ENCODE results near the gene ZNF587B. TPM values are rescaled to one million over a fixed set of nuclear protein-coding genes. Genes with fewer than 3 reads are reported as not detected.
A peak's percentile ranks its signal among the peaks of the same experiment; 100 is the strongest.
"Not testable (repeated sequence)": the region's sequence is repeated elsewhere in the genome, so short reads cannot be mapped to it uniquely, and the experiment has no call there.

ZNF587B gene
- 10 to 100 TPM; 16.2 to 18.4 TPM for total RNA-seq

- CTCF ChIA-PET: no interaction called here
- Mint-ChIP-seq H3K4me3 (no peak within 1 kb of the TSS), H3K27me3 (no peaks in the 10 kb centered on the region), H3K36me3 (ENCODE audit: low read depth) (peaks cover 54% of the 10 kb centered on the region), H3K9me3 (no peaks in the 10 kb centered on the region), H3K4me1 (peaks cover 10% of the 10 kb centered on the region), H3K27ac (no peak within 1 kb of the TSS)
- peak; percentile 18 for DNase-seq
- POLR2A ChIA-PET: no interaction called here
Measured at GRCh38 chr19:57830071-57830602, at the start of gene ZNF587B. TSS of gene ZNF587B (plus strand) at chr19:57830299. CDS start at chr19:57830529, 230 bp downstream.

DNA sequence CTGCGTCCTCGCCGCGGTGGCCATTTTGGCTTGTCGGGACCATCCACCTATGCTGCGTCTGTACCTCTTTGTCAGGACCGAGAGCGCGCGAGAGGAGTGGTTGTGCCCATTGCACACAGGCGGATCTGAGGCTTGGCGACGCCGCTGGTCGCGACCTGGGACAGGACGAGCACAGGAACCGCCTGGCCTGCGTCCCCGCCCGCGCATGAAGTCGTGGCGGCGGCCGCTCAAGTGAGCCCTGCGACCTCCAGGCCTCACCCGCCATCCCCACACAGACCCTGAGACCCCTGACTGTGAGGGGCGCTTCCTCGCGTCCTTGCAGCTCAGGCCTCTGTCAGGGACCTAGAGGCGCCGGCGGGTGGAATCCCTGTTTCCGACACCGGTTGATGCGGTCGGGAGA, 43.8 kb upstream of the ZNF587B start:
- Mint-ChIP-seq H3K36me3 (ENCODE audit: low read depth) (peaks cover 69% of the 10 kb centered on the region), H3K9me3 (peaks cover 41% of the 10 kb centered on the region), H3K27ac (no peak overlapping the region), H3K27me3 (no peaks in the 10 kb centered on the region), H3K4me1 (peaks cover 12% of the 10 kb centered on the region), H3K4me3 (no peak overlapping the region)
- ChIA-PET POLR2A (no interaction called here), CTCF (no interaction called here)
- DNase-seq: no peak

DNA sequence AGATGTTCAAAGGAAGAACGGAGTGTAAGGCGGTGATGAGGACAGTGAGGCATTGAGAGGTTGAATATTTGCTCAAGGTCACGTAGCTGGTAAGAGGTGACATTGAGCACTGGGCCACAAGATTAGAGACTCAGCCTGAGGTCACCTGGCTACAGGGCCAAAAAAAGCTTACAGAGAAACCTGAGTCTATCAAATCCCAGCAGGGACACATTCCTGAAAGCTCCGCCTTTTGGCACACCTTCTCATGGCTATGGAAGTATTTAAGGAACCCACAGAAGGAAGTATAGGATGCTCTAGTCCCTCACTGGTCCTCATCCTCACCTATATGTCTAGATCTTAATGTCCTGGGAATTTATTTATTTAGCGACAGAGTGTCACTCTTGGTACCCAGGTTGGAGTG, 43.2 kb upstream of the ZNF587B start:
- ChIA-PET CTCF (no interaction called here), POLR2A (no interaction called here)
- H3K9me3 Mint-ChIP-seq: peaks cover 40% of the 10 kb centered on the region
- H3K27ac Mint-ChIP-seq: no peak overlapping the region
- peaks cover 69% of the 10 kb centered on the region for H3K36me3 Mint-ChIP-seq (ENCODE audit: low read depth)
- H3K27me3 Mint-ChIP-seq: no peaks in the 10 kb centered on the region
- no peak overlapping the region for H3K4me3 Mint-ChIP-seq
- DNase-seq: no peak
- H3K4me1 Mint-ChIP-seq: peaks cover 12% of the 10 kb centered on the region

DNA sequence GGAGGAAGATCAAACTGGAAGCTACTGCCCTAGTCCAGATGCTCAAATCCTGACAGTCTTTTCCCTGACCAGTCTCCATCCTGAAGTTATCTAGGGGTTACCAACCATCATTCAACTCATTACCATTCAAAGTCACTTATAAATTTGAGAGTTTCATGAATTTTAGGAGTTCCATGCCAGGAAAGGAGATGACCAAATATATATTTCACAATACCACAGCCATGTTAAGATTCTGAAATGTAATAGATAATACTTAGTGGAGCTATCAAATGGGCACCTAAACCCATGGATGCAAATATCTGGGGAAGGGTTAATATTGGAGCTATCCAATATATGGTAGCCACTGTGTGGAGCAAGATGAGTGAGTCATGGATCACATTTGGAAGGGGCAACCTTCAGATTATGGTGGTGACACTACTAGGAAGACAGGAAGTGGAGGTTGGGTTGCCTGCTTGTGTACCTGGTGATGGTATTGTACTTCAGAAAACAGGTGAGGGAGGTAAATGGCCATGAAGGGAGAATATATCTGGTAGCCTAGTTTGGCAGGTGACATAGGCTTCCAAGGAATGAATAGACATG, 41.9 kb upstream of the ZNF587B start:
- H3K4me3 Mint-ChIP-seq: no peak overlapping the region
- no peaks in the 10 kb centered on the region for H3K27me3 Mint-ChIP-seq
- peaks cover 12% of the 10 kb centered on the region for H3K4me1 Mint-ChIP-seq
- ChIA-PET POLR2A (no interaction called here), CTCF (no interaction called here)
- DNase-seq: no peak
- peaks cover 40% of the 10 kb centered on the region for H3K9me3 Mint-ChIP-seq
- H3K27ac Mint-ChIP-seq: peak overlapping the region; percentile 63
- peaks cover 70% of the 10 kb centered on the region for H3K36me3 Mint-ChIP-seq (ENCODE audit: low read depth)

- Mint-ChIP-seq H3K4me3 (no peak overlapping the region), H3K4me1 (peaks cover 12% of the 10 kb centered on the region), H3K9me3 (peaks cover 40% of the 10 kb centered on the region), H3K36me3 (ENCODE audit: low read depth) (peaks cover 70% of the 10 kb centered on the region), H3K27me3 (no peaks in the 10 kb centered on the region), H3K27ac (no peak overlapping the region)
- POLR2A ChIA-PET: no interaction called here
- no peak for DNase-seq
- CTCF ChIA-PET: no interaction called here
Measured at GRCh38 chr19:57789288-57789687, 40.8 kb upstream of the ZNF587B start.

GRCh38 chr19:57796580-57796979, 33.5 kb upstream of the ZNF587B start:
- H3K27me3 Mint-ChIP-seq, H3K9me3 Mint-ChIP-seq, CTCF ChIA-PET, POLR2A ChIA-PET, H3K4me3 Mint-ChIP-seq, H3K27ac Mint-ChIP-seq, H3K4me1 Mint-ChIP-seq, DNase-seq: not testable (repeated sequence)
- peaks cover 42% of the 10 kb centered on the region for H3K36me3 Mint-ChIP-seq (ENCODE audit: low read depth)

DNA sequence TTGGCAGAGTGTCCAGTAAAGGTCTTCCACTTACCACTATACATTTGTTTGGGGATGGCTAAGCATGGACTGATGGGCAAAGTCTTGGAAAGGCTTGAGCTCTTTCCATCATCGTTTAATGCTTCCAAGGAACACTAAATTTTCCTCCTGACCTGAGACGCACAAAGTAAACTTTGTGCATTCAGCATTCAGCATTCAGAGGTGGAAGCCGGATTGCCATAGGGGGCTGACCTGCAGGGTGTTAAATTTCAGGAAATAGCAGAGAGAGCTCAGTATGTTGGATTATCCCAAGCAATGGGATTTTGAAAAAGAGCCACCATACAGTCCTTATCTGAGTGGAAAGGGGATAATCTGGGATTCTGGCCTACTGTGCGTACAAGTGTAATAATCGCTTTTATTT, 29.4 kb upstream of the ZNF587B start:
- no peaks in the 10 kb centered on the region for H3K27me3 Mint-ChIP-seq
- ChIA-PET POLR2A (no interaction called here), CTCF (interaction anchor here (0.7 kb wide), 1 partner anchor 14 kb away, joined by 3 read pairs; the partner anchor contains the start of gene ZNF552)
- H3K36me3 Mint-ChIP-seq (ENCODE audit: low read depth): peaks cover 42% of the 10 kb centered on the region
- no peaks in the 10 kb centered on the region for H3K9me3 Mint-ChIP-seq
- no peak overlapping the region for H3K4me3 Mint-ChIP-seq
- no peak for DNase-seq
- peaks cover 29% of the 10 kb centered on the region for H3K4me1 Mint-ChIP-seq
- H3K27ac Mint-ChIP-seq: no peak overlapping the region

- ChIA-PET POLR2A (no interaction called here), CTCF (no interaction called here)
- Mint-ChIP-seq H3K27me3 (no peaks in the 10 kb centered on the region), H3K27ac (no peak overlapping the region), H3K36me3 (ENCODE audit: low read depth) (peaks cover 38% of the 10 kb centered on the region), H3K4me3 (no peak overlapping the region), H3K9me3 (no peaks in the 10 kb centered on the region), H3K4me1 (peaks cover 29% of the 10 kb centered on the region)
- no peak for DNase-seq
Measured at GRCh38 chr19:57802269-57802668, 27.8 kb upstream of the ZNF587B start.

- Mint-ChIP-seq H3K36me3 (ENCODE audit: low read depth) (peaks cover 45% of the 10 kb centered on the region), H3K4me3 (peak overlapping the region; percentile 56)
- POLR2A ChIA-PET: no interaction called here
Measured at GRCh38 chr19:57803265-57803593, 26.9 kb upstream of the ZNF587B start.

DNA sequence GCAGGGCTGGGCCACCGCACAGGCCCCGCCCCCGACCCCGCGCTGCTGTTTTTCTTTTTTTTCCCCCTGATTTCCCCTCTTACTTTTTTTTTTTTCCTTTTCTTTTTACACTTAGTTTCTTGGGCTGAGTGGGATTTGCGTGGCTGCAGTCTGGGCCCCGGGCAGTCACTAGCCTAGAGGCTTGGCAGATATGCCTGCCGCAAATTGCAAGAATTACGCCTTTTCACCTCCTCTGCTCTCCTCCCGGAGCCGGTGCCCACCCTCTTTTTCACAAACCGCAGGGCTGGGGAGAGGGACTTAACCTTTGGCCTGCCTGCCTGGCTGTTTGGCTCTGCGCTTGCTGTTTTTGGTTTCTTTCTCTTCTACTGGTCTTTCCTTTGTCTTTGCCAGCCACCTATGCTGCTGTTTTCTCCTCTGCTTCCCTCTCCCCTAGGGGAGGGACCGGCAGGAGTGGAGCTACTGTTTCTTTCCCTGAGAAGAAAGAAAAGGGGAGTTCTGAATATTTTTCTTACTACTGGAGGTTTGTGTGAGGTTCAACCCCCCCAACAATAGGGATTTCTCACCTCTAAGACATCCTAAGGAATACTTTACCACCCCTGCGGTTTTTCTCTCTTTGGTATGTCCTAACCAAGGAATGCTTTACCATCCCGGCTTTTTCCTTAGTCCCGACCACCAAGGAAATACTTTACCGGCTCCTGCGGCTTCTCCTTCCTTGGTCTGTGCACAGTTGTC, 26.3 kb upstream of the ZNF587B start:
- Mint-ChIP-seq H3K4me3 (peak overlapping the region; percentile 56), H3K4me1 (peaks cover 28% of the 10 kb centered on the region), H3K27ac (peak overlapping the region; percentile 78), H3K36me3 (ENCODE audit: low read depth) (peaks cover 50% of the 10 kb centered on the region), H3K27me3 (no peaks in the 10 kb centered on the region), H3K9me3 (no peaks in the 10 kb centered on the region)
- DNase-seq: no peak
- ChIA-PET POLR2A (no interaction called here), CTCF (no interaction called here)

More at GRCh38 chr19:57803265-57803593, 26.9 kb upstream of the ZNF587B start:
- H3K27me3 Mint-ChIP-seq: no peaks in the 10 kb centered on the region
- H3K27ac Mint-ChIP-seq: peak overlapping the region; percentile 78
- CTCF ChIA-PET: no interaction called here
- no peaks in the 10 kb centered on the region for H3K9me3 Mint-ChIP-seq
- no peak for DNase-seq
- peaks cover 28% of the 10 kb centered on the region for H3K4me1 Mint-ChIP-seq

DNA sequence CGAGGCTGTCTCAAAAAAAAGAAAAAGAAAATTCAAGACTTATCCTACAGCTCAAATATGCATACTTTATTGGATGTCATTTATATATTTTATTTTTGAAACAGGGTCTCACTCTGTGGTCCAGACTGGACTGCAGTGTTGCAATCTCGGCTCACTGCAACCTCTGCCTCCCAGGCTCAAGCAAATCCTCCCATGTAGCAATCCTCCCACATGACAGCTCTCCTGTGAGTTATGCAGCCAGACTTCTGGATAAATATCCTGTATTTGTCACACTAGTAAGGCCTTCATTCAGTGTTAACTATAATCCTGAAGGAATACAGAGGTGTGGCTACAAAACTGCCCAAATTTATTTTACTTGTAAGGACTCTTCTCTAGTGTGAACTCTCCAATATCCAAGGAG, 22.6 kb upstream of the ZNF587B start:
- Mint-ChIP-seq H3K4me3 (no peak overlapping the region), H3K27me3 (no peaks in the 10 kb centered on the region), H3K4me1 (peaks cover 31% of the 10 kb centered on the region), H3K36me3 (ENCODE audit: low read depth) (peaks cover 65% of the 10 kb centered on the region), H3K9me3 (no peaks in the 10 kb centered on the region), H3K27ac (no peak overlapping the region)
- ChIA-PET CTCF (interaction anchor here (0.6 to 0.8 kb wide), 2 partner anchors 9 to 80 kb away, joined by 3 to 5 read pairs; partner anchors contain the start of gene ZNF671), POLR2A (no interaction called here)
- no peak for DNase-seq

DNA sequence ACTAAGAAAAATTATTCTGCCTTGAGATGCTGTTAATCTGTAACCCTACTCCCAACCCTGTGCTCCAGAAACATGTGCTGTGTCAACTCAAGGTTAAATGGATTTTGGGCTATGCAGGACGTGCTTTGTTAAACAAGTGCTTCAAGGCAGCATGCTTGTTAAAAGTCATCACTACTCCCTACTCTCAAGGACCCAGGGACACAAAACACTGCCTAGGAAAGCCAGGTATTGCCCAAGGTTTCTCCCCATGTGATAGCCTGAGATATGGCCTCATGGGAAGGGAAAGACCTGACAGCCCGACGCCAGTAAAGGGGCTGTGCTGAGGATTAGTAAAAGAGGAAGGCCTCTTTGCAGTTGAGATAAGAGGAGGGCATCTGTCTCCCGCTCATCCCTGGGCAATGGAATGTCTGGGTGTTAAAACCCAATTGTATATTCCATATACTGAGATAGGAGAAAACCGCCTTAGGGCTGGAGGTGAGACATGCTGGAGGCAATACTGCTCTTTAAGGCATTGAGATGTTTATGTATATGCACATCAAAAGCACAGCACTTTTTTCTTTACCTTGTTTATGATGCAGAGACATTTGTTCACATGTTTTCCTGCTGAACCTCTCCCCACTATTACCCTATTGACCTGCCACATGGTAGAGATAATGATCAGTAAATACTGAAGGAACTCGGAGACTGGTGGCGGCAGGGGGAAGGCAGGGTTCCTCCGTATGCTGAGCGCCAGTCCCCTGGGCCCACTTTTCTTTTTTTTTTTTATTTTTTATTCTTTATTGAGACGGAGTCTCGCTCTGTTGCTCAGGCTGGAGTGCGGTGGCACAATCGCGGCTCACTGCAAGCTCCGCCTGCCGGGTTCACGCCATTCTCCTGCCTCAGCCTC, 19.4 kb upstream of the ZNF587B start:
- CTCF ChIA-PET, DNase-seq, POLR2A ChIA-PET, H3K4me3 Mint-ChIP-seq, H3K27me3 Mint-ChIP-seq, H3K9me3 Mint-ChIP-seq: not testable (repeated sequence)
- peaks cover 57% of the 10 kb centered on the region for H3K36me3 Mint-ChIP-seq (ENCODE audit: low read depth)
- H3K27ac Mint-ChIP-seq: peak overlapping the region; percentile 54
- peaks cover 37% of the 10 kb centered on the region for H3K4me1 Mint-ChIP-seq

- Mint-ChIP-seq H3K27me3 (no peaks in the 10 kb centered on the region), H3K36me3 (ENCODE audit: low read depth) (peaks cover 53% of the 10 kb centered on the region), H3K4me1 (peaks cover 39% of the 10 kb centered on the region), H3K4me3 (no peak overlapping the region), H3K27ac (peak overlapping the region; percentile 65), H3K9me3 (no peaks in the 10 kb centered on the region)
- ChIA-PET CTCF (no interaction called here), POLR2A (no interaction called here)
- DNase-seq: no peak
Measured at GRCh38 chr19:57812226-57812625, 17.9 kb upstream of the ZNF587B start.
